ENCODE results near the gene UBD.

Gene UBD

DNA sequence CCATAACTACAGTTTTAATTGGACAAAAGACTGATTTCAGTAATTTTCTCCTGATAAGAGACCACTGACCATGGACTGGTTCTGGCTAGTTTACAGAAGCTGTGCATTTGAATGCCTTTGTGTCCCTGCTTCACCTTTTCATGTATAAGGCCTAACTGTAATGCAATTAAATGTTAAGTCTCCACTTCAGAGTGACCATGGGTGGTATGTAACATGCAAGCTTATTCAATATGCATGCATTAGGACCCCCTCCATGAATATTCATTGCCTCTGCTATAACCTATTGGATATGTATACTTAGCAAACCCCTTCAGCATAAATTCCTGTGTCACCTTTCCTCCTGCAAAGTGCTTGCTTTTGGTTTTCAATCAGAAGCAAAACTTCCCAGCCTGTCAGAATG is 2.2 kb downstream of the UBD start:
- POLR2A ChIA-PET = no interaction called here

GRCh38 chr6:29554764-29555163 is 4.8 kb downstream of the UBD start:
- ChIA-PET CTCF (no interaction called here), POLR2A (no interaction called here)
- no peak overlapping the region for H3K4me3 ChIP-seq (ENCODE audit: low read depth, low read length)
- DNase-seq (ENCODE audit: low read depth, low spot score) = no peak
- TF ChIP-seq, protein P1, sequence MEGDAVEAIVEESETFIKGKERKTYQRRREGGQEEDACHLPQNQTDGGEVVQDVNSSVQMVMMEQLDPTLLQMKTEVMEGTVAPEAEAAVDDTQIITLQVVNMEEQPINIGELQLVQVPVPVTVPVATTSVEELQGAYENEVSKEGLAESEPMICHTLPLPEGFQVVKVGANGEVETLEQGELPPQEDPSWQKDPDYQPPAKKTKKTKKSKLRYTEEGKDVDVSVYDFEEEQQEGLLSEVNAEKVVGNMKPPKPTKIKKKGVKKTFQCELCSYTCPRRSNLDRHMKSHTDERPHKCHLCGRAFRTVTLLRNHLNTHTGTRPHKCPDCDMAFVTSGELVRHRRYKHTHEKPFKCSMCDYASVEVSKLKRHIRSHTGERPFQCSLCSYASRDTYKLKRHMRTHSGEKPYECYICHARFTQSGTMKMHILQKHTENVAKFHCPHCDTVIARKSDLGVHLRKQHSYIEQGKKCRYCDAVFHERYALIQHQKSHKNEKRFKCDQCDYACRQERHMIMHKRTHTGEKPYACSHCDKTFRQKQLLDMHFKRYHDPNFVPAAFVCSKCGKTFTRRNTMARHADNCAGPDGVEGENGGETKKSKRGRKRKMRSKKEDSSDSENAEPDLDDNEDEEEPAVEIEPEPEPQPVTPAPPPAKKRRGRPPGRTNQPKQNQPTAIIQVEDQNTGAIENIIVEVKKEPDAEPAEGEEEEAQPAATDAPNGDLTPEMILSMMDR (IDR thresholded peaks at IDR 0.05; ENCODE audit: insufficient read depth, low read length, missing control alignments) = no peak

More for the DNA sequence above, 2.2 kb downstream of the UBD start:
- TF ChIP-seq, protein P1 (IDR thresholded peaks at IDR 0.05; ENCODE audit: insufficient read depth, low read length, missing control alignments) = no peak
- CTCF ChIA-PET = no interaction called here
- no peak overlapping the region for H3K4me3 ChIP-seq (ENCODE audit: low read depth, low read length)
- no peak for DNase-seq (ENCODE audit: low read depth, low spot score)

GRCh38 chr6:29553268-29554057 is 6.1 kb downstream of the UBD start:
- TF ChIP-seq, protein P1 (IDR thresholded peaks at IDR 0.05; ENCODE audit: insufficient read depth, low read length, missing control alignments) = peak; percentile 1
- peak overlapping the region; percentile 3; the same call in 1 of the 2 replicates for H3K4me3 ChIP-seq (ENCODE audit: low read depth, low read length)
- POLR2A ChIA-PET = no interaction called here
- no peak for DNase-seq (ENCODE audit: low read depth, low spot score)
- CTCF ChIA-PET = no interaction called here

- peak; percentile 49 for DNase-seq (ENCODE audit: low read depth, low spot score)
Observed at GRCh38 chr6:29552512-29553051, 7.0 kb downstream of the UBD start.

GRCh38 chr6:29547573-29547972 is 12.0 kb downstream of the UBD start:
- ChIA-PET CTCF (no interaction called here), POLR2A (no interaction called here)
- no peak for DNase-seq (ENCODE audit: low read depth, low spot score)
- TF ChIP-seq, protein P1 (IDR thresholded peaks at IDR 0.05; ENCODE audit: insufficient read depth, low read length, missing control alignments) = no peak
- no peak overlapping the region for H3K4me3 ChIP-seq (ENCODE audit: low read depth, low read length)

More at GRCh38 chr6:29552512-29553051, 7.0 kb downstream of the UBD start:
- no peak overlapping the region for H3K4me3 ChIP-seq (ENCODE audit: low read depth, low read length)
- CTCF ChIA-PET = no interaction called here
- POLR2A ChIA-PET = no interaction called here
- TF ChIP-seq, protein P1 (IDR thresholded peaks at IDR 0.05; ENCODE audit: insufficient read depth, low read length, missing control alignments) = no peak

GRCh38 chr6:29537714-29538403 is 21.7 kb downstream of the UBD start:
- ChIA-PET POLR2A (no interaction called here), CTCF (no interaction called here)
- TF ChIP-seq, protein P1 (IDR thresholded peaks at IDR 0.05; ENCODE audit: insufficient read depth, low read length, missing control alignments) = no peak
- no peak overlapping the region for H3K4me3 ChIP-seq (ENCODE audit: low read depth, low read length)
- no peak for DNase-seq (ENCODE audit: low read depth, low spot score)
